K562 (cell line): ENCODE results near the gene ELP5. TPM values are rescaled to one million over a fixed set of nuclear protein-coding genes. Genes with fewer than 3 reads are reported as not detected.

Experiments used
- BRCA1 ChIP-seq, 2 experiments: fragments of 450-650 bp in 1 of 2; sonication (generic) in 1 of 2; formaldehyde crosslinking in 1 of 2; IDR thresholded peaks; 2 replicates each; pipeline versions ENCODE4 v1.5.0 to v1.6.1; 2017 to 2020; ENCODE audit warnings: mild to moderate bottlenecking in 1 of 2, missing genetic modification reagents in 1 of 2
- CHAMP1 ChIP-seq: fragments of 450-650 bp; IDR thresholded peaks from 2 replicates; pipeline ENCODE4 v1.6.1; 2016; ENCODE audit warnings: mild to moderate bottlenecking
- DDX20 ChIP-seq: fragments of 450-650 bp; IDR thresholded peaks from 2 replicates; pipeline ENCODE4 v1.6.1; 2016; ENCODE audit warnings: missing genetic modification characterization, low read depth, mild to moderate bottlenecking, missing compliant biosample characterization, moderate library complexity
- GABPB1 ChIP-seq: sonication (generic); formaldehyde crosslinking; IDR thresholded peaks from 2 replicates; pipeline ENCODE4 v1.8.0; 2022; ENCODE audit warnings: mild to moderate bottlenecking, missing genetic modification reagents
- KDM4B ChIP-seq, 2 experiments: fragments of 450-650 bp in 1 of 2; sonication (generic) in 1 of 2; IDR thresholded peaks; 2 replicates each; pipeline ENCODE4 v1.6.1; 2016 to 2017; ENCODE audit warnings: borderline replicate concordance in 2 of 2, antibody characterized with exemption in 1 of 2, low read depth in 1 of 2, mild to moderate bottlenecking in 1 of 2
- MBD2 ChIP-seq: sonication (generic); IDR thresholded peaks from 2 replicates; pipeline ENCODE4 v1.6.1; 2016; ENCODE audit warnings: low read depth, borderline replicate concordance
- MYBL2 ChIP-seq, 2 experiments: fragments of 450-650 bp in 1 of 2; sonication (generic) in 1 of 2; formaldehyde crosslinking in 1 of 2; IDR thresholded peaks; 2 replicates each; pipeline versions ENCODE4 v1.6.1 to v1.8.1; 2017 to 2022; ENCODE audit warnings: borderline replicate concordance in 1 of 2, inconsistent platforms in 1 of 2, low read depth in 1 of 2, mild to moderate bottlenecking in 1 of 2, missing genetic modification reagents in 1 of 2, moderate library complexity in 1 of 2
- RBBP5 ChIP-seq: fragments of 200-600 bp; sonication (generic); IDR thresholded peaks from 2 replicates; pipeline ENCODE4 v1.6.1; 2012; ENCODE audit warnings: borderline replicate concordance, mild to moderate bottlenecking, low read length, control low read depth, inconsistent platforms; ENCODE audit not compliant: insufficient read depth, poor library complexity, severe bottlenecking
- RNF219 ChIP-seq: fragments of 250-450 bp; sonication (Bioruptor Pico); IDR thresholded peaks from 2 replicates; pipeline ENCODE4 v1.5.0; 2022; ENCODE audit warnings: mild to moderate bottlenecking
- SIX5 ChIP-seq, 2 experiments: IDR thresholded peaks; 2 replicates each; pipeline ENCODE4 v1.6.1; 2011; ENCODE audit warnings: low read length in 2 of 2, borderline replicate concordance in 1 of 2, low read depth in 1 of 2, mild to moderate bottlenecking in 1 of 2, moderate library complexity in 1 of 2; ENCODE audit not compliant: insufficient read depth in 1 of 2
- SMARCA4 ChIP-seq: fragments of 450-650 bp; IDR thresholded peaks from 2 replicates; pipeline ENCODE4 v1.6.1; 2016
- THAP12 ChIP-seq: fragments of 250-450 bp; sonication (Bioruptor Pico); IDR thresholded peaks from 2 replicates; pipeline ENCODE4 v1.9.0; 2021; ENCODE audit warnings: mild to moderate bottlenecking, inconsistent platforms
- ZNF324 ChIP-seq: fragments of 250-450 bp; sonication (Bioruptor Pico); IDR thresholded peaks from 2 replicates; pipeline ENCODE4 v1.4.0; 2020; ENCODE audit warnings: mild to moderate bottlenecking
- ZNF639 ChIP-seq, 2 experiments: fragments of 200-800 bp in 1 of 2; sonication (Bioruptor generic) in 1 of 2; sonication (generic) in 1 of 2; formaldehyde crosslinking in 1 of 2; IDR thresholded peaks in 1 of 2; conservative IDR thresholded peaks in 1 of 2; 2 replicates each; pipeline versions ENCODE4 v1.5.0 to v1.6.1; 2016 to 2020; ENCODE audit warnings: missing compliant biosample characterization in 1 of 2, missing genetic modification characterization in 1 of 2, missing genetic modification reagents in 1 of 2
- ZNF740 ChIP-seq, 3 experiments: fragments of 200-800 bp in 1 of 3; sonication (Bioruptor generic) in 1 of 3; sonication (generic) in 1 of 3; formaldehyde crosslinking in 1 of 3; IDR thresholded peaks; 2 replicates each; pipeline versions ENCODE4 v1.6.1 to v1.8.0; 2016 to 2022; ENCODE audit warnings: mild to moderate bottlenecking in 2 of 3, missing compliant biosample characterization in 2 of 3, missing genetic modification characterization in 2 of 3, missing genetic modification reagents in 1 of 3
- polyA plus RNA-seq, 8 experiments: library from polyadenylated mRNA; depleted of rRNA in 4 of 8; stranded (reverse) in 5 of 8; unstranded in 3 of 8; fragments of >200 nt; fragmentation: Nextera tagmentation in 2 of 8; fragmentation: Illumina TruSeq in 1 of 8; extraction: Ambion mirVana in 2 of 8; extraction: Trizol in 1 of 8; gene quantifications; 2 replicates each; pipeline versions ENCODE4 v1.2.1 to v1.2.3, GENCODE V29; 2011 to 2014; ENCODE audit warnings: inconsistent platforms in 1 of 8, missing spikeins in 1 of 8
- total RNA-seq, 7 experiments: library from RNA; depleted of rRNA in 6 of 7; stranded (reverse); fragments of >200 nt in 6 of 7; fragmentation: Illumina TruSeq in 2 of 7; extraction: Trizol in 2 of 7; gene quantifications; 2 replicates each; pipeline versions ENCODE4 v1.2.1 to v1.2.3, GENCODE V29; 2011 to 2021; ENCODE audit warnings: low replicate concordance in 1 of 7

ELP5 gene
- total and polyA plus RNA-seq, 9 of the 15 experiments (the other 6 are each of a cell fraction or from before 2014, with no cell fraction given) = 25.7 to 77.9 (median 52.9) TPM

GRCh38 chr17:7251661-7252175, 297 bp upstream of the ELP5 start, which contains the start of gene CTDNEP1 (continued):
- TF ChIP-seq RBBP5 (peak; percentile 84), CHAMP1 (no peak), MBD2 (peak; percentile 13; the same call in 1 of the 2 replicates), BRCA1 (IDR thresholded peaks at IDR 0.05) (no peak), BRCA1 (CRISPR knock-in tag; IDR thresholded peaks at IDR 0.05) (no peak), SIX5 (IDR thresholded peaks at IDR 0.05; ENCODE audit: borderline replicate concordance in 1 of 2, insufficient read depth in 1 of 2, low read depth in 1 of 2, low read length in 2 of 2) (no peak), MYBL2 (IDR thresholded peaks at IDR 0.05; ENCODE audit: low read depth) (no peak), MYBL2 (CRISPR knock-in tag; IDR thresholded peaks at IDR 0.05; ENCODE audit: borderline replicate concordance) (no peak), RNF219 (CRISPR knock-in tag) (no peak), DDX20 (tag) (no peak), ZNF740 (CRISPR knock-in tag; IDR thresholded peaks at IDR 0.05) (0 out of 2 replicates have a peak, but pooled peaks have one; percentile 7), ZNF740 (tag; IDR thresholded peaks at IDR 0.05) (no peak), GABPB1 (CRISPR knock-in tag) (peak; percentile 91), SMARCA4 (no peak), KDM4B (IDR thresholded peaks at IDR 0.05; ENCODE audit: borderline replicate concordance in 2 of 2, low read depth in 1 of 2) (peak in 1 of 2 experiments; percentile 71; a peak in 1 of 4 replicates), ZNF639 (CRISPR knock-in tag; conservative IDR thresholded peaks at IDR 0.05 in 1 of 2, IDR thresholded peaks at IDR 0.05 in 1 of 2) (peak in 1 of 2 experiments; percentile 91; a peak in 2 of 4 replicates), ZNF324 (CRISPR knock-in tag) (no peak), THAP12 (CRISPR knock-in tag) (peak; percentile 64; the same call in 1 of the 2 replicates)
